SK-N-SH treated with all-trans-retinoic acid at 6 μM for 48 hours (cell line): Measurements from ENCODE around the gene TSHZ2.

ENCODE experiments used
- ATAC-seq: fragments of 200-7000 bp; cut with Tn5 transposase; 3 replicates; pipeline ENCODE4 v1.9.1; 2020; ENCODE audit warnings: mild to moderate bottlenecking, moderate library complexity
- ARNTL ChIP-seq: fragments of 450-650 bp; formaldehyde crosslinking; IDR thresholded peaks from 2 replicates; pipeline ENCODE4 v1.5.0; 2020; ENCODE audit warnings: low read depth, mild to moderate bottlenecking, moderate library complexity, borderline replicate concordance
- BACH2 ChIP-seq: fragments of 250-450 bp; sonication (Bioruptor Pico); IDR thresholded peaks from 2 replicates; pipeline ENCODE4 v1.9.0; 2021; ENCODE audit warnings: mild to moderate bottlenecking, borderline replicate concordance
- CSDC2 ChIP-seq: fragments of 250-450 bp; sonication (Bioruptor Pico); IDR thresholded peaks from 2 replicates; pipeline ENCODE4 v1.5.0; 2020; ENCODE audit warnings: mild to moderate bottlenecking, moderate library complexity
- CSRNP3 ChIP-seq: fragments of 250-450 bp; sonication (Bioruptor Pico); IDR thresholded peaks from 2 replicates; pipeline ENCODE4 v1.5.1; 2021; ENCODE audit warnings: mild to moderate bottlenecking, moderate library complexity
- ESRRG ChIP-seq: fragments of 250-450 bp; sonication (Bioruptor Pico); IDR thresholded peaks from 2 replicates; pipeline ENCODE4 v1.6.1; 2021; ENCODE audit warnings: mild to moderate bottlenecking
- GLIS3 ChIP-seq: fragments of 250-450 bp; sonication (Bioruptor Pico); IDR thresholded peaks from 2 replicates; pipeline ENCODE4 v1.5.0; 2020; ENCODE audit warnings: mild to moderate bottlenecking, moderate library complexity
- ISL1 ChIP-seq: fragments of 250-450 bp; sonication (Bioruptor Pico); IDR thresholded peaks from 2 replicates; pipeline ENCODE4 v2.1.2; 2022; ENCODE audit warnings: mild to moderate bottlenecking, moderate library complexity
- POU6F1 ChIP-seq: fragments of 250-450 bp; sonication (Bioruptor Pico); IDR thresholded peaks from 2 replicates; pipeline ENCODE4 v1.8.0; 2021; ENCODE audit warnings: low read depth, mild to moderate bottlenecking, moderate library complexity, borderline replicate concordance
- RARB ChIP-seq: fragments of 250-450 bp; sonication (Bioruptor Pico); IDR thresholded peaks from 2 replicates; pipeline ENCODE4 v1.8.0; 2021; ENCODE audit warnings: mild to moderate bottlenecking, moderate library complexity
- SNAI2 ChIP-seq: fragments of 250-450 bp; sonication (Bioruptor Pico); IDR thresholded peaks from 2 replicates; pipeline ENCODE4 v1.5.0; 2020; ENCODE audit warnings: mild to moderate bottlenecking, moderate library complexity
- TCF4 ChIP-seq: fragments of 250-450 bp; sonication (Bioruptor Pico); IDR thresholded peaks from 2 replicates; pipeline ENCODE4 v1.8.0; 2021; ENCODE audit warnings: mild to moderate bottlenecking, moderate library complexity, borderline replicate concordance
- TSHZ2 ChIP-seq: fragments of 250-450 bp; sonication (Bioruptor Pico); IDR thresholded peaks from 2 replicates; pipeline ENCODE4 v1.5.0; 2020; ENCODE audit warnings: mild to moderate bottlenecking, moderate library complexity
- ZC3H10 ChIP-seq: fragments of 250-450 bp; sonication (Bioruptor Pico); IDR thresholded peaks from 2 replicates; pipeline ENCODE4 v1.5.1; 2021; ENCODE audit warnings: mild to moderate bottlenecking, moderate library complexity
- ZFP30 ChIP-seq: fragments of 450-650 bp; formaldehyde crosslinking; IDR thresholded peaks from 2 replicates; pipeline ENCODE4 v1.5.0; 2022; ENCODE audit warnings: mild to moderate bottlenecking, moderate library complexity
- ZNF70 ChIP-seq: fragments of 450-650 bp; formaldehyde crosslinking; IDR thresholded peaks from 2 replicates; pipeline ENCODE4 v1.5.0; 2020; ENCODE audit warnings: mild to moderate bottlenecking, moderate library complexity
- ZNF8 ChIP-seq: fragments of 450-650 bp; formaldehyde crosslinking; IDR thresholded peaks from 2 replicates; pipeline ENCODE4 v1.5.0; 2020; ENCODE audit warnings: mild to moderate bottlenecking, moderate library complexity

Gene TSHZ2

GRCh38 chr20:52971498-52972189 lies 514 bp upstream of the TSHZ2 start:
- TF ChIP-seq TCF4 (CRISPR knock-in tag) (no peak), ZC3H10 (CRISPR knock-in tag) (no peak), SNAI2 (CRISPR knock-in tag) (no peak), BACH2 (no peak), ZFP30 (no peak), ZNF70 (no peak), CSDC2 (CRISPR knock-in tag) (no peak), RARB (CRISPR knock-in tag) (no peak), POU6F1 (no peak), GLIS3 (CRISPR knock-in tag) (no peak), ESRRG (CRISPR knock-in tag) (no peak)
- ATAC-seq: no peak; the same call in 2 of the 3 replicates

- no peak for TF ChIP-seq BACH2
- no peak for TF ChIP-seq SNAI2 (CRISPR knock-in tag)
- TF ChIP-seq ZNF70: no peak
- no peak for TF ChIP-seq ARNTL (CRISPR knock-in tag)
- ATAC-seq: peak; percentile 62; the same call in 2 of the 3 replicates
These were observed 1.0 kb downstream of the TSHZ2 start for GRCh38 chr20:52972965-52973819.

GRCh38 chr20:52974179-52974594 lies 2.0 kb downstream of the TSHZ2 start:
- no peak for ATAC-seq

GRCh38 chr20:52975029-52975732 lies 3.0 kb downstream of the TSHZ2 start:
- no peak for ATAC-seq

More at GRCh38 chr20:52974179-52974594, 2.0 kb downstream of the TSHZ2 start:
- TF ChIP-seq ZNF8 (CRISPR knock-in tag) (no peak), TSHZ2 (CRISPR knock-in tag) (peak; percentile 94), ISL1 (peak; percentile 70)
- TF ChIP-seq, all 23 proteins: peak for 2

More at GRCh38 chr20:52975029-52975732, 3.0 kb downstream of the TSHZ2 start:
- TF ChIP-seq POU6F1: no peak
- no peak for TF ChIP-seq ZC3H10 (CRISPR knock-in tag)
- TF ChIP-seq CSRNP3 (CRISPR knock-in tag): no peak
- no peak for TF ChIP-seq ZNF70
- peak; percentile 36 for TF ChIP-seq ISL1
- no peak for TF ChIP-seq CSDC2 (CRISPR knock-in tag)
- TF ChIP-seq BACH2: no peak
- peak; percentile 32; the same call in 1 of the 2 replicates for TF ChIP-seq TCF4 (CRISPR knock-in tag)
